GM23338 (cell line): ENCODE data around the gene NWD2. TPM values are rescaled to one million over a fixed set of nuclear protein-coding genes. Genes with fewer than 3 reads are reported as not detected.

Experiments used
- ATAC-seq: fragments of 200-7000 bp; cut with Tn5 transposase; 3 replicates; pipeline ENCODE4 v1.9.1; 2020
- DNase-seq: peaks from one replicate; pipeline ENCODE4 v3.0.0-alpha.2; 2015; ENCODE audit warnings: low spot score
- H2AFZ ChIP-seq: fragments of 200-600 bp; sonication (generic); 2 replicates; pipeline ENCODE4 v1.8.0; 2016; ENCODE audit warnings: antibody characterized with exemption, mild to moderate bottlenecking, moderate library complexity
- H3F3A ChIP-seq: fragments of 200-600 bp; sonication (generic); replicated peaks from 2 replicates; pipeline ENCODE4 v1.8.0; 2017; ENCODE audit warnings: antibody characterized with exemption, mixed run types, low read depth
- H3K27ac ChIP-seq: fragments of 200-600 bp; sonication (generic); 2 replicates; pipeline ENCODE4 v1.6.1; 2016; ENCODE audit warnings: low read depth
- H3K27me3 ChIP-seq: fragments of 200-600 bp; sonication (generic); 2 replicates; pipeline ENCODE4 v1.8.0; 2016; ENCODE audit warnings: mild to moderate bottlenecking, mixed run types, moderate library complexity; ENCODE audit not compliant: insufficient read depth
- H3K36me3 ChIP-seq: fragments of 200-600 bp; sonication (generic); 2 replicates; pipeline ENCODE4 v1.8.0; 2016; ENCODE audit warnings: mild to moderate bottlenecking; ENCODE audit not compliant: insufficient read depth
- H3K4me1 ChIP-seq: fragments of 200-600 bp; sonication (generic); 2 replicates; pipeline ENCODE4 v1.8.0; 2016; ENCODE audit warnings: mild to moderate bottlenecking, moderate library complexity; ENCODE audit not compliant: insufficient read depth
- H3K4me2 ChIP-seq: fragments of 200-600 bp; sonication (generic); 2 replicates; pipeline ENCODE4 v1.7.1; 2017; ENCODE audit warnings: mixed run types
- H3K4me3 ChIP-seq: fragments of 200-600 bp; sonication (generic); 2 replicates; pipeline ENCODE4 v1.6.1; 2016; ENCODE audit warnings: mixed run types
- H3K79me2 ChIP-seq: fragments of 200-600 bp; sonication (generic); replicated peaks from 2 replicates; pipeline ENCODE4 v1.8.0; 2017; ENCODE audit warnings: mild to moderate bottlenecking; ENCODE audit not compliant: insufficient read depth
- H3K9me2 ChIP-seq: fragments of 200-600 bp; sonication (generic); 2 replicates; pipeline ENCODE4 v1.8.0; 2017; ENCODE audit not compliant: insufficient read depth
- H4K20me1 ChIP-seq: fragments of 200-600 bp; sonication (generic); replicated peaks from 2 replicates; pipeline ENCODE4 v1.8.0; 2017; ENCODE audit warnings: mild to moderate bottlenecking; ENCODE audit not compliant: insufficient read depth
- H3K27ac Mint-ChIP-seq: 2 replicates; pipeline ENCODE4 v1.8.0; 2020; ENCODE audit warnings: inconsistent platforms, mild to moderate bottlenecking, moderate library complexity, mixed read lengths
- H3K27me3 Mint-ChIP-seq: 3 replicates; pipeline ENCODE4 v1.8.0; 2022; ENCODE audit warnings: low read depth, mild to moderate bottlenecking, moderate library complexity, mixed read lengths, inconsistent platforms; ENCODE audit not compliant: insufficient read depth, poor library complexity
- H3K36me3 Mint-ChIP-seq: 3 replicates; pipeline ENCODE4 v1.8.0; 2021; ENCODE audit warnings: low read depth, mild to moderate bottlenecking, inconsistent platforms, moderate library complexity, mixed read lengths
- H3K4me1 Mint-ChIP-seq: 3 replicates; pipeline ENCODE4 v1.8.0; 2020; ENCODE audit warnings: mild to moderate bottlenecking, inconsistent platforms, mixed read lengths
- H3K4me3 Mint-ChIP-seq: 3 replicates; pipeline ENCODE4 v1.8.0; 2021; ENCODE audit warnings: moderate library complexity, mild to moderate bottlenecking, inconsistent platforms, mixed read lengths
- H3K9me3 Mint-ChIP-seq: 3 replicates; pipeline ENCODE4 v1.8.0; 2020; ENCODE audit warnings: moderate library complexity, mild to moderate bottlenecking, inconsistent platforms, mixed read lengths
- CREB1 ChIP-seq: fragments of 250-450 bp; sonication (Bioruptor Pico); IDR thresholded peaks from 2 replicates; pipeline ENCODE4 v1.5.0; 2020; ENCODE audit warnings: low read depth, mild to moderate bottlenecking, moderate library complexity
- EZH2 ChIP-seq: fragments of 200-600 bp; sonication (generic); IDR thresholded peaks from one replicate; pipeline ENCODE4 v1.8.0; 2017; ENCODE audit warnings: antibody characterized with exemption, mild to moderate bottlenecking, low read depth; ENCODE audit not compliant: unreplicated experiment
- EZH2phosphoT487 ChIP-seq: fragments of 200-600 bp; sonication (generic); IDR thresholded peaks from one replicate; pipeline ENCODE4 v1.8.1; 2018; ENCODE audit warnings: antibody characterized with exemption; ENCODE audit not compliant: unreplicated experiment
- JUNB ChIP-seq: IDR thresholded peaks from one replicate; pipeline ENCODE4 v1.6.1; 2016; ENCODE audit warnings: antibody characterized with exemption; ENCODE audit not compliant: unreplicated experiment
- NANOG ChIP-seq: IDR thresholded peaks from 2 replicates; pipeline ENCODE4 v1.6.1; 2016; ENCODE audit warnings: antibody characterized with exemption, borderline replicate concordance
- POLR2AphosphoS5 ChIP-seq: IDR thresholded peaks from 2 replicates; pipeline ENCODE4 v1.6.1; 2016; ENCODE audit warnings: antibody characterized with exemption, low read depth
- STAT1 ChIP-seq: IDR thresholded peaks from one replicate; pipeline ENCODE4 v1.6.1; 2016; ENCODE audit warnings: antibody characterized with exemption; ENCODE audit not compliant: unreplicated experiment
- ZNF114 ChIP-seq: fragments of 250-450 bp; sonication (Bioruptor Pico); IDR thresholded peaks from 2 replicates; pipeline ENCODE4 v1.5.0; 2020; ENCODE audit warnings: mild to moderate bottlenecking, moderate library complexity
- ZNF331 ChIP-seq: fragments of 250-450 bp; sonication (Bioruptor Pico); IDR thresholded peaks from 2 replicates; pipeline ENCODE4 v1.5.0; 2020; ENCODE audit warnings: low read depth, mild to moderate bottlenecking, moderate library complexity
- polyA plus RNA-seq: library from polyadenylated mRNA; unstranded; fragments of >200 nt; fragmentation: Nextera tagmentation; extraction: Ambion mirVana; gene quantifications from 2 replicates; pipeline ENCODE4 v1.2.1, GENCODE V29; 2016
- total RNA-seq: library from RNA; depleted of rRNA; stranded (reverse); fragments of >200 nt; shearing (Covaris generic); gene quantifications from 2 replicates; pipeline ENCODE4 v1.2.3, GENCODE V29; 2014
- TF ChIP-seq, protein P1 (sequence below): IDR thresholded peaks from one replicate; pipeline ENCODE4 v1.6.1; 2018; ENCODE audit warnings: antibody characterized with exemption; ENCODE audit not compliant: unreplicated experiment
- TF ChIP-seq, protein P2 (sequence below), 2 experiments: fragments of 200-600 bp in 1 of 2; sonication (generic) in 1 of 2; conservative IDR thresholded peaks; 2 replicates each; pipeline versions ENCODE4 v1.5.1 to v1.6.1; 2016 to 2017; ENCODE audit warnings: antibody characterized with exemption in 2 of 2, low read depth in 2 of 2, mild to moderate bottlenecking in 2 of 2, moderate library complexity in 1 of 2
- TF ChIP-seq, protein P3 (sequence below): IDR thresholded peaks from 2 replicates; pipeline ENCODE4 v1.6.1; 2016; ENCODE audit warnings: antibody characterized with exemption
- TF ChIP-seq, protein P4 (sequence below): fragments of 250-450 bp; sonication (Bioruptor Pico); IDR thresholded peaks from 2 replicates; pipeline ENCODE4 v1.5.0; 2020; ENCODE audit warnings: mild to moderate bottlenecking, moderate library complexity

The NWD2 gene
- total and polyA plus RNA-seq, 2 experiments from 2014 or later: 0.07 TPM; not detected in 1

DNA sequence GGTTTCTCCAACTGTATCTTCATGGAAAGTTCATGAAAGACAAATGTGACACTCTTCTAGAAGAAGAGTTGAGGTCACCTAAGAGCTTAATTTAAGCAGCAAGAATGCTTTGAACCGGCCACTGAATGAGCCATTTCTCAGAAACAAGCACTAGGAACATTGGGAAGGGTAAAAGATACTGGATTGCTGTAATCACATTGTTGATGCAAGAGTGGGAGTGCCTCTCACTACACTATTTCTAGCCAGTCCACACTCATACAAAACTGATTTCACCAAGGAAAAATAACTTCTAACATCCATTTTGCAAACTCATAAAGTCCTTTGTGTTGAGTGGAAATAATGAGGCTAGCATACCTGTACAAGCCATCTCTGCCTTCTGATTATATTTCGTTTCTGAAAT lies 221.3 kb downstream of the NWD2 start (continued):
- no peak for TF ChIP-seq CREB1 (CRISPR knock-in tag)
- no peak for TF ChIP-seq POLR2AphosphoS5
- TF ChIP-seq ZNF114: no peak

DNA sequence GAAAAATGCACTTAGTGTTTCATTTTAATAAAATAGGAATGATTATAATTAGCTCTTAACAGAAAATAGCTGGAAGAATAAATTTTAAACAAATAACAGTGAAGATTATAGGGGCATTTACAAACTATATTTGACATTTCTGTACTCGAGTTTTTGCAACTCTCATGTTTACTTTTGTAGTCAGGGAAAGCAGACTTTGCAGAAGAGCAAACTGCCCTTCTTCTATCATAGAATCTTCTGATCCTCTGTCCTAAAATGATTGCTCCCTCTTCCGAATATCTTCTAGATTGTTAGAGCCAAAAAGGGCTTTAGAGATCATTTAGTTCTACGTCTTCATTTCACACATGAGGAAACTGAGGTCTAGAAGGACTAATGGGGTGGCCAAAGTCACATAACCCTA lies 222.7 kb downstream of the NWD2 start:
- no peak for DNase-seq
- H3K79me2 ChIP-seq: no peaks in the 10 kb centered on the region
- no peak overlapping the region for H3K4me3 Mint-ChIP-seq

More for the DNA sequence above, 222.7 kb downstream of the NWD2 start:
- Mint-ChIP-seq H3K27me3 (peaks cover 3% of the 10 kb centered on the region), H3K4me1 (peaks cover 18% of the 10 kb centered on the region), H3K27ac (no peak overlapping the region), H3K36me3 (no peaks in the 10 kb centered on the region), H3K9me3 (no peaks in the 10 kb centered on the region)
- H3K36me3 ChIP-seq: no peaks in the 10 kb centered on the region
- H2AFZ ChIP-seq: no peak overlapping the region
- H3K4me3 ChIP-seq: no peak overlapping the region
- ATAC-seq: no peak
- no peaks in the 10 kb centered on the region; the same call in 1 of the 2 replicates for H3K9me2 ChIP-seq
- H3K27ac ChIP-seq: no peak overlapping the region
- H4K20me1 ChIP-seq: no peaks in the 10 kb centered on the region
- no peak overlapping the region for H3K4me2 ChIP-seq
- no peaks in the 10 kb centered on the region for H3K27me3 ChIP-seq
- H3K4me1 ChIP-seq: 0 out of 2 replicates have a peak, but pooled peaks cover 3% of the 10 kb centered on the region
- no peaks in the 10 kb centered on the region for H3F3A ChIP-seq
- TF ChIP-seq, protein P1, sequence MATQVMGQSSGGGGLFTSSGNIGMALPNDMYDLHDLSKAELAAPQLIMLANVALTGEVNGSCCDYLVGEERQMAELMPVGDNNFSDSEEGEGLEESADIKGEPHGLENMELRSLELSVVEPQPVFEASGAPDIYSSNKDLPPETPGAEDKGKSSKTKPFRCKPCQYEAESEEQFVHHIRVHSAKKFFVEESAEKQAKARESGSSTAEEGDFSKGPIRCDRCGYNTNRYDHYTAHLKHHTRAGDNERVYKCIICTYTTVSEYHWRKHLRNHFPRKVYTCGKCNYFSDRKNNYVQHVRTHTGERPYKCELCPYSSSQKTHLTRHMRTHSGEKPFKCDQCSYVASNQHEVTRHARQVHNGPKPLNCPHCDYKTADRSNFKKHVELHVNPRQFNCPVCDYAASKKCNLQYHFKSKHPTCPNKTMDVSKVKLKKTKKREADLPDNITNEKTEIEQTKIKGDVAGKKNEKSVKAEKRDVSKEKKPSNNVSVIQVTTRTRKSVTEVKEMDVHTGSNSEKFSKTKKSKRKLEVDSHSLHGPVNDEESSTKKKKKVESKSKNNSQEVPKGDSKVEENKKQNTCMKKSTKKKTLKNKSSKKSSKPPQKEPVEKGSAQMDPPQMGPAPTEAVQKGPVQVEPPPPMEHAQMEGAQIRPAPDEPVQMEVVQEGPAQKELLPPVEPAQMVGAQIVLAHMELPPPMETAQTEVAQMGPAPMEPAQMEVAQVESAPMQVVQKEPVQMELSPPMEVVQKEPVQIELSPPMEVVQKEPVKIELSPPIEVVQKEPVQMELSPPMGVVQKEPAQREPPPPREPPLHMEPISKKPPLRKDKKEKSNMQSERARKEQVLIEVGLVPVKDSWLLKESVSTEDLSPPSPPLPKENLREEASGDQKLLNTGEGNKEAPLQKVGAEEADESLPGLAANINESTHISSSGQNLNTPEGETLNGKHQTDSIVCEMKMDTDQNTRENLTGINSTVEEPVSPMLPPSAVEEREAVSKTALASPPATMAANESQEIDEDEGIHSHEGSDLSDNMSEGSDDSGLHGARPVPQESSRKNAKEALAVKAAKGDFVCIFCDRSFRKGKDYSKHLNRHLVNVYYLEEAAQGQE: no peak
- TF ChIP-seq CREB1 (CRISPR knock-in tag): no peak
- no peak for TF ChIP-seq STAT1
- no peak for TF ChIP-seq JUNB
- TF ChIP-seq, protein P2, sequence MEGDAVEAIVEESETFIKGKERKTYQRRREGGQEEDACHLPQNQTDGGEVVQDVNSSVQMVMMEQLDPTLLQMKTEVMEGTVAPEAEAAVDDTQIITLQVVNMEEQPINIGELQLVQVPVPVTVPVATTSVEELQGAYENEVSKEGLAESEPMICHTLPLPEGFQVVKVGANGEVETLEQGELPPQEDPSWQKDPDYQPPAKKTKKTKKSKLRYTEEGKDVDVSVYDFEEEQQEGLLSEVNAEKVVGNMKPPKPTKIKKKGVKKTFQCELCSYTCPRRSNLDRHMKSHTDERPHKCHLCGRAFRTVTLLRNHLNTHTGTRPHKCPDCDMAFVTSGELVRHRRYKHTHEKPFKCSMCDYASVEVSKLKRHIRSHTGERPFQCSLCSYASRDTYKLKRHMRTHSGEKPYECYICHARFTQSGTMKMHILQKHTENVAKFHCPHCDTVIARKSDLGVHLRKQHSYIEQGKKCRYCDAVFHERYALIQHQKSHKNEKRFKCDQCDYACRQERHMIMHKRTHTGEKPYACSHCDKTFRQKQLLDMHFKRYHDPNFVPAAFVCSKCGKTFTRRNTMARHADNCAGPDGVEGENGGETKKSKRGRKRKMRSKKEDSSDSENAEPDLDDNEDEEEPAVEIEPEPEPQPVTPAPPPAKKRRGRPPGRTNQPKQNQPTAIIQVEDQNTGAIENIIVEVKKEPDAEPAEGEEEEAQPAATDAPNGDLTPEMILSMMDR (conservative IDR thresholded peaks at IDR 0.05; ENCODE audit: low read depth in 2 of 2): no peak
- TF ChIP-seq POLR2AphosphoS5: no peak
- TF ChIP-seq, protein P3, sequence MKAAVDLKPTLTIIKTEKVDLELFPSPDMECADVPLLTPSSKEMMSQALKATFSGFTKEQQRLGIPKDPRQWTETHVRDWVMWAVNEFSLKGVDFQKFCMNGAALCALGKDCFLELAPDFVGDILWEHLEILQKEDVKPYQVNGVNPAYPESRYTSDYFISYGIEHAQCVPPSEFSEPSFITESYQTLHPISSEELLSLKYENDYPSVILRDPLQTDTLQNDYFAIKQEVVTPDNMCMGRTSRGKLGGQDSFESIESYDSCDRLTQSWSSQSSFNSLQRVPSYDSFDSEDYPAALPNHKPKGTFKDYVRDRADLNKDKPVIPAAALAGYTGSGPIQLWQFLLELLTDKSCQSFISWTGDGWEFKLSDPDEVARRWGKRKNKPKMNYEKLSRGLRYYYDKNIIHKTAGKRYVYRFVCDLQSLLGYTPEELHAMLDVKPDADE: no peak
- no peak for TF ChIP-seq ZNF331
- TF ChIP-seq ZNF114: no peak
- TF ChIP-seq EZH2: no peak
- no peak for TF ChIP-seq NANOG
- TF ChIP-seq EZH2phosphoT487: no peak
- TF ChIP-seq, protein P4, sequence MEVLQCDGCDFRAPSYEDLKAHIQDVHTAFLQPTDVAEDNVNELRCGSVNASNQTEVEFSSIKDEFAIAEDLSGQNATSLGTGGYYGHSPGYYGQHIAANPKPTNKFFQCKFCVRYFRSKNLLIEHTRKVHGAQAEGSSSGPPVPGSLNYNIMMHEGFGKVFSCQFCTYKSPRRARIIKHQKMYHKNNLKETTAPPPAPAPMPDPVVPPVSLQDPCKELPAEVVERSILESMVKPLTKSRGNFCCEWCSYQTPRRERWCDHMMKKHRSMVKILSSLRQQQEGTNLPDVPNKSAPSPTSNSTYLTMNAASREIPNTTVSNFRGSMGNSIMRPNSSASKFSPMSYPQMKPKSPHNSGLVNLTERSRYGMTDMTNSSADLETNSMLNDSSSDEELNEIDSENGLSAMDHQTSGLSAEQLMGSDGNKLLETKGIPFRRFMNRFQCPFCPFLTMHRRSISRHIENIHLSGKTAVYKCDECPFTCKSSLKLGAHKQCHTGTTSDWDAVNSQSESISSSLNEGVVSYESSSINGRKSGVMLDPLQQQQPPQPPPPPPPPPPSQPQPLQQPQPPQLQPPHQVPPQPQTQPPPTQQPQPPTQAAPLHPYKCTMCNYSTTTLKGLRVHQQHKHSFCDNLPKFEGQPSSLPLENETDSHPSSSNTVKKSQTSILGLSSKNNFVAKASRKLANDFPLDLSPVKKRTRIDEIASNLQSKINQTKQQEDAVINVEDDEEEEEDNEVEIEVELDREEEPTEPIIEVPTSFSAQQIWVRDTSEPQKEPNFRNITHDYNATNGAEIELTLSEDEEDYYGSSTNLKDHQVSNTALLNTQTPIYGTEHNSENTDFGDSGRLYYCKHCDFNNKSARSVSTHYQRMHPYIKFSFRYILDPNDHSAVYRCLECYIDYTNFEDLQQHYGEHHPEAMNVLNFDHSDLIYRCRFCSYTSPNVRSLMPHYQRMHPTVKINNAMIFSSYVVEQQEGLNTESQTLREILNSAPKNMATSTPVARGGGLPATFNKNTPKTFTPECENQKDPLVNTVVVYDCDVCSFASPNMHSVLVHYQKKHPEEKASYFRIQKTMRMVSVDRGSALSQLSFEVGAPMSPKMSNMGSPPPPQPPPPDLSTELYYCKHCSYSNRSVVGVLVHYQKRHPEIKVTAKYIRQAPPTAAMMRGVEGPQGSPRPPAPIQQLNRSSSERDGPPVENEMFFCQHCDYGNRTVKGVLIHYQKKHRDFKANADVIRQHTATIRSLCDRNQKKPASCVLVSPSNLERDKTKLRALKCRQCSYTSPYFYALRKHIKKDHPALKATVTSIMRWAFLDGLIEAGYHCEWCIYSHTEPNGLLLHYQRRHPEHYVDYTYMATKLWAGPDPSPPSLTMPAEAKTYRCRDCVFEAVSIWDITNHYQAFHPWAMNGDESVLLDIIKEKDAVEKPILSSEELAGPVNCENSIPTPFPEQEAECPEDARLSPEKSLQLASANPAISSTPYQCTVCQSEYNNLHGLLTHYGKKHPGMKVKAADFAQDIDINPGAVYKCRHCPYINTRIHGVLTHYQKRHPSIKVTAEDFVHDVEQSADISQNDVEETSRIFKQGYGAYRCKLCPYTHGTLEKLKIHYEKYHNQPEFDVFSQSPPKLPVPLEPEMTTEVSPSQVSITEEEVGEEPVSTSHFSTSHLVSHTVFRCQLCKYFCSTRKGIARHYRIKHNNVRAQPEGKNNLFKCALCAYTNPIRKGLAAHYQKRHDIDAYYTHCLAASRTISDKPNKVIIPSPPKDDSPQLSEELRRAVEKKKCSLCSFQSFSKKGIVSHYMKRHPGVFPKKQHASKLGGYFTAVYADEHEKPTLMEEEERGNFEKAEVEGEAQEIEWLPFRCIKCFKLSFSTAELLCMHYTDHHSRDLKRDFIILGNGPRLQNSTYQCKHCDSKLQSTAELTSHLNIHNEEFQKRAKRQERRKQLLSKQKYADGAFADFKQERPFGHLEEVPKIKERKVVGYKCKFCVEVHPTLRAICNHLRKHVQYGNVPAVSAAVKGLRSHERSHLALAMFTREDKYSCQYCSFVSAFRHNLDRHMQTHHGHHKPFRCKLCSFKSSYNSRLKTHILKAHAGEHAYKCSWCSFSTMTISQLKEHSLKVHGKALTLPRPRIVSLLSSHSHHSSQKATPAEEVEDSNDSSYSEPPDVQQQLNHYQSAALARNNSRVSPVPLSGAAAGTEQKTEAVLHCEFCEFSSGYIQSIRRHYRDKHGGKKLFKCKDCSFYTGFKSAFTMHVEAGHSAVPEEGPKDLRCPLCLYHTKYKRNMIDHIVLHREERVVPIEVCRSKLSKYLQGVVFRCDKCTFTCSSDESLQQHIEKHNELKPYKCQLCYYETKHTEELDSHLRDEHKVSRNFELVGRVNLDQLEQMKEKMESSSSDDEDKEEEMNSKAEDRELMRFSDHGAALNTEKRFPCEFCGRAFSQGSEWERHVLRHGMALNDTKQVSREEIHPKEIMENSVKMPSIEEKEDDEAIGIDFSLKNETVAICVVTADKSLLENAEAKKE: no peak
